B cell (primary cell): ENCODE results near the gene TEX50. TPM values are rescaled to one million over a fixed set of nuclear protein-coding genes. Genes with fewer than 3 reads are reported as not detected.
"Not testable (repeated sequence)": the region's sequence is repeated elsewhere in the genome, so short reads cannot be mapped to it uniquely, and the experiment has no call there.

Experiments
- ATAC-seq: fragments of 200-7000 bp; cut with Tn5 transposase; one replicate; pipeline ENCODE4 v1.10.0; 2021; ENCODE audit warnings: low read depth, mild to moderate bottlenecking, moderate number of reproducible peaks, moderate library complexity
- CTCF ChIA-PET: fragments of 350-600 bp; sonication (Branson Sonifier 250); formaldehyde crosslinking; loops from one replicate; lab custom pipeline; 2021; ENCODE audit warnings: antibody characterized with exemption, inconsistent platforms; lab: Charles Lee
- POLR2A ChIA-PET: fragments of 350-600 bp; sonication (Branson Sonifier 250); formaldehyde crosslinking; loops from one replicate; lab custom pipeline; 2021; ENCODE audit warnings: antibody characterized with exemption; lab: Charles Lee
- DNase-seq: peaks from one replicate; pipeline ENCODE4 v3.0.0; 2013
- H2AFZ ChIP-seq: 2 replicates; pipeline ENCODE4 v1.6.1; 2012; ENCODE audit warnings: mild to moderate bottlenecking, low read depth, low read length; ENCODE audit not compliant: insufficient read depth, poor library complexity, severe bottlenecking
- H3K27ac ChIP-seq, 2 donors: 1 replicate in 1 of 2; 2 replicates in 1 of 2; pipeline ENCODE4 v1.5.1; 2012 to 2013; ENCODE audit warnings: low read length in 2 of 2, mild to moderate bottlenecking in 2 of 2, moderate library complexity in 1 of 2
- H3K27me3 ChIP-seq, 4 experiments: fragments of 200-600 bp in 1 of 4; sonication (generic) in 1 of 4; replicated peaks in 1 of 4; 1 replicate in 2 of 4; 2 replicates in 2 of 4; pipeline versions ENCODE4 v1.6.1 to v1.7.0; 2013 to 2016; ENCODE audit warnings: low read length in 3 of 4, mild to moderate bottlenecking in 2 of 4, mixed read lengths in 1 of 4, moderate library complexity in 1 of 4; ENCODE audit not compliant: insufficient read depth in 4 of 4, control insufficient read depth in 3 of 4; ENCODE audit errors: control extremely low read depth in 1 of 4
- H3K36me3 ChIP-seq, 2 experiments: replicated peaks in 1 of 2; 1 replicate in 1 of 2; 2 replicates in 1 of 2; pipeline versions ENCODE4 v1.6.1 to v1.7.1; 2013; ENCODE audit warnings: low read length in 1 of 2; ENCODE audit not compliant: insufficient read depth in 2 of 2, control insufficient read depth in 1 of 2; ENCODE audit errors: control extremely low read depth in 1 of 2, extremely low read depth in 1 of 2
- H3K4me1 ChIP-seq, 2 donors: fragments of 200-600 bp in 1 of 2; sonication (generic) in 1 of 2; 1 replicate in 1 of 2; 2 replicates in 1 of 2; pipeline versions ENCODE4 v1.5.1 to v1.6.1; 2013 to 2017; ENCODE audit warnings: low read length in 2 of 2; ENCODE audit not compliant: control insufficient read depth in 2 of 2, insufficient read depth in 2 of 2
- H3K4me2 ChIP-seq: replicated peaks from 2 replicates; pipeline ENCODE3; 2012; ENCODE audit warnings: mild to moderate bottlenecking, low read depth, low read length; ENCODE audit not compliant: poor library complexity, severe bottlenecking
- H3K4me3 ChIP-seq, 5 experiments: fragments of 200-600 bp in 1 of 5; sonication (generic) in 1 of 5; 1 replicate in 3 of 5; 2 replicates in 2 of 5; pipeline versions ENCODE4 v1.5.1 to v1.7.0; 2011 to 2016; ENCODE audit warnings: low read length in 4 of 5, mild to moderate bottlenecking in 4 of 5, low read depth in 2 of 5, control low read depth in 1 of 5, moderate library complexity in 1 of 5; ENCODE audit not compliant: insufficient read depth in 1 of 5; ENCODE audit errors: control extremely low read depth in 1 of 5, extremely low read depth in 1 of 5
- H3K79me2 ChIP-seq: fragments of 200-600 bp; sonication (generic); one replicate; pipeline ENCODE4 v1.6.0; 2016; ENCODE audit warnings: low read length; ENCODE audit not compliant: control insufficient read depth, insufficient read depth
- H3K9ac ChIP-seq: fragments of 200-600 bp; sonication (generic); 2 replicates; pipeline ENCODE4 v1.6.1; 2017; ENCODE audit warnings: mild to moderate bottlenecking, low read length, moderate library complexity
- H3K9me3 ChIP-seq, 3 donors: one replicate each; pipeline versions ENCODE4 v1.6.1 to v1.7.1; 2013; ENCODE audit warnings: low read length in 2 of 3; ENCODE audit not compliant: control insufficient read depth in 2 of 3, insufficient read depth in 1 of 3; ENCODE audit errors: control extremely low read depth in 1 of 3
- H4K20me1 ChIP-seq: 2 replicates; pipeline ENCODE4 v1.6.0; 2012; ENCODE audit warnings: mild to moderate bottlenecking, low read length; ENCODE audit not compliant: insufficient read depth, control insufficient read depth, poor library complexity, severe bottlenecking
- H3K27ac Mint-ChIP-seq: one replicate; pipeline ENCODE4 v1.8.0; 2021; ENCODE audit warnings: mixed read lengths
- H3K27me3 Mint-ChIP-seq: one replicate; pipeline ENCODE4 v1.8.0; 2021; ENCODE audit warnings: mixed read lengths
- H3K4me1 Mint-ChIP-seq: one replicate; pipeline ENCODE4 v1.8.0; 2021; ENCODE audit warnings: mixed read lengths
- H3K4me3 Mint-ChIP-seq: one replicate; pipeline ENCODE4 v1.8.0; 2021; ENCODE audit warnings: mixed read lengths
- H3K9me3 Mint-ChIP-seq: one replicate; pipeline ENCODE4 v1.8.0; 2022; ENCODE audit warnings: mixed read lengths; ENCODE audit not compliant: insufficient read depth
- EZH2 ChIP-seq: IDR thresholded peaks from 2 replicates; pipeline ENCODE4 v1.6.1; 2012; ENCODE audit warnings: borderline replicate concordance, low read depth, mild to moderate bottlenecking, moderate library complexity, low read length; ENCODE audit not compliant: insufficient read depth, poor library complexity, severe bottlenecking
- WGBS: methylation state at CpG from one replicate; pipeline ENCODE4 v1.1.5; 2013; ENCODE audit warnings: missing lambda C conversion rate; ENCODE audit not compliant: insufficient coverage; 5-methylcytosine and 5-hydroxymethylcytosine counted together
- intact Hi-C: fragments of 100-400 bp; cut with micrococcal nuclease; formaldehyde crosslinking; loops from one replicate; pipeline ENCODE4 v1.10.0; 2022
- polyA plus RNA-seq: library from polyadenylated mRNA; depleted of rRNA; stranded (reverse); fragments of >200 nt; gene quantifications from 2 replicates; pipeline ENCODE4 v1.2.3, GENCODE V29; 2012
- total RNA-seq, 2 donors: library from RNA; stranded (reverse); fragments of 120-200 nt in 1 of 2; gene quantifications; 1 replicate in 1 of 2; 2 replicates in 1 of 2; pipeline versions ENCODE4 v1.2.3 to v1.2.4, GENCODE V29; 2013 to 2022
- TF ChIP-seq, protein P1 (sequence below): fragments of 200-600 bp; IDR thresholded peaks from one replicate; pipeline ENCODE4 v1.8.0; 2022; ENCODE audit warnings: antibody characterized with exemption, mild to moderate bottlenecking

The TEX50 gene
- total and polyA plus RNA-seq, 2 donors (not counting 1 experiment from before 2014, with no cell fraction given): not detected

DNA sequence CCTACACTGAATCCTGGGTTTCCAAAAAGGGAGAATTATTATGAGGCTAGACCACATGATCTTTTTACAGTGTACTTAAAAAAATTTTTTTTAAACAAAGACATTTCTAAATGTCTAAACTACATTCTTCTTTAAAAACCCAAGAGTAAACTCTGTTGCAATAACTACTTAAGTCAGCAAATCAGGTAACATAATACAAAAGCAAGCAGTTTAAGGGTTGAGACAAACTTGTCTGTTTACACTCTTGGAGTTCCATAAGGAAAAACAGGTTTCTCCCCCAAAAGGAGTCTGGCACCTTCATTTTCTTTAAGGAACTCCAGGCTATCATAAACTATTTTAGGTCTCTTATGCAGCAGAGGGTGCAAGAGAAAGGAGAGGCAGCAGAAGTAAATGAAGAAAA lies 47.0 kb downstream of the TEX50 start:
- ChIA-PET CTCF (no interaction called here), POLR2A (no interaction called here)
- H3K4me1 Mint-ChIP-seq: no peaks in the 10 kb centered on the region
- peaks cover 11% of the 10 kb centered on the region for H3K9me3 Mint-ChIP-seq
- Histone ChIP-seq H3K4me3 (no peak overlapping the region), H3K9me3 (peaks cover 0 to 1% (median 0%) of the 10 kb centered on the region in 3 donors), H4K20me1 (no peaks in the 10 kb centered on the region), H3K9ac (no peak overlapping the region), H3K36me3 (no peaks in the 10 kb centered on the region), H2AFZ (no peak overlapping the region), H3K4me1 (no peaks in the 10 kb centered on the region), H3K79me2 (no peaks in the 10 kb centered on the region), H3K27me3 (no peaks in the 10 kb centered on the region), H3K4me2 (no peak overlapping the region), H3K27ac (no peak overlapping the region)
- H3K27ac Mint-ChIP-seq: no peak overlapping the region
- H3K27me3 Mint-ChIP-seq: peaks cover 21% of the 10 kb centered on the region
- ATAC-seq (no peak), DNase-seq (no peak)
- intact Hi-C loops: no loop called here
- H3K4me3 Mint-ChIP-seq: no peak overlapping the region
- no peak for TF ChIP-seq EZH2
- TF ChIP-seq, protein P1, sequence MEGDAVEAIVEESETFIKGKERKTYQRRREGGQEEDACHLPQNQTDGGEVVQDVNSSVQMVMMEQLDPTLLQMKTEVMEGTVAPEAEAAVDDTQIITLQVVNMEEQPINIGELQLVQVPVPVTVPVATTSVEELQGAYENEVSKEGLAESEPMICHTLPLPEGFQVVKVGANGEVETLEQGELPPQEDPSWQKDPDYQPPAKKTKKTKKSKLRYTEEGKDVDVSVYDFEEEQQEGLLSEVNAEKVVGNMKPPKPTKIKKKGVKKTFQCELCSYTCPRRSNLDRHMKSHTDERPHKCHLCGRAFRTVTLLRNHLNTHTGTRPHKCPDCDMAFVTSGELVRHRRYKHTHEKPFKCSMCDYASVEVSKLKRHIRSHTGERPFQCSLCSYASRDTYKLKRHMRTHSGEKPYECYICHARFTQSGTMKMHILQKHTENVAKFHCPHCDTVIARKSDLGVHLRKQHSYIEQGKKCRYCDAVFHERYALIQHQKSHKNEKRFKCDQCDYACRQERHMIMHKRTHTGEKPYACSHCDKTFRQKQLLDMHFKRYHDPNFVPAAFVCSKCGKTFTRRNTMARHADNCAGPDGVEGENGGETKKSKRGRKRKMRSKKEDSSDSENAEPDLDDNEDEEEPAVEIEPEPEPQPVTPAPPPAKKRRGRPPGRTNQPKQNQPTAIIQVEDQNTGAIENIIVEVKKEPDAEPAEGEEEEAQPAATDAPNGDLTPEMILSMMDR: no peak

GRCh38 chr1:173683838-173684237 lies 48.7 kb downstream of the TEX50 start:
- CTCF ChIA-PET, DNase-seq, H3K4me3 Mint-ChIP-seq, H2AFZ ChIP-seq, H3K9ac ChIP-seq, intact Hi-C loops, H3K27ac ChIP-seq, POLR2A ChIA-PET, H4K20me1 ChIP-seq, H3K4me1 ChIP-seq, H3K4me1 Mint-ChIP-seq, ATAC-seq, H3K4me3 ChIP-seq, H3K36me3 ChIP-seq, H3K27ac Mint-ChIP-seq, H3K27me3 Mint-ChIP-seq, H3K79me2 ChIP-seq, H3K4me2 ChIP-seq, H3K9me3 Mint-ChIP-seq, H3K27me3 ChIP-seq, H3K9me3 ChIP-seq: not testable (repeated sequence)
- WGBS: 98% methylated on average over 4 of the region's 4 CpGs

- H3K27me3 Mint-ChIP-seq, CTCF ChIA-PET, H3K4me2 ChIP-seq, H4K20me1 ChIP-seq, ATAC-seq, H3K27me3 ChIP-seq, H3K9me3 ChIP-seq, H3K4me3 Mint-ChIP-seq, H3K27ac Mint-ChIP-seq, H3K9me3 Mint-ChIP-seq, H3K4me1 ChIP-seq, H3K36me3 ChIP-seq, DNase-seq, intact Hi-C loops, H3K4me3 ChIP-seq, H3K4me1 Mint-ChIP-seq, H3K79me2 ChIP-seq, H3K27ac ChIP-seq, POLR2A ChIA-PET, H3K9ac ChIP-seq, H2AFZ ChIP-seq: not testable (repeated sequence)
- 86% methylated on average over 2 of the region's 3 CpGs for WGBS
Observed at GRCh38 chr1:173685121-173685520, 50.0 kb downstream of the TEX50 start.
